Gastrocnemius medialis (tissue), 4 donors: Measurements from ENCODE around the gene IMPG2. TPM values are rescaled to one million over a fixed set of nuclear protein-coding genes. Genes with fewer than 3 reads are reported as not detected.

Source experiments
- ATAC-seq, 2 donors: fragments of 150-250 bp; one replicate each; pipeline ENCODE4 v1.9.1; 2016
- DNase-seq, 2 donors: peaks; one replicate each; pipeline ENCODE4 v3.0.0-alpha.2; 2019
- H3K27ac ChIP-seq, 4 donors: fragments of 200-600 bp; sonication (generic); 1 replicate in 1 of 4; 2 replicates in 3 of 4; pipeline ENCODE4 v1.5.1; 2016 to 2018; ENCODE audit warnings: mild to moderate bottlenecking in 2 of 4, moderate library complexity in 1 of 4
- H3K27me3 ChIP-seq, 3 donors: fragments of 200-600 bp; sonication (generic) in 2 of 3; 1 replicate in 1 of 3; 2 replicates in 2 of 3; pipeline versions ENCODE4 v1.5.1 to v1.6.0; 2016 to 2019; ENCODE audit warnings: mild to moderate bottlenecking in 1 of 3, moderate library complexity in 1 of 3
- H3K36me3 ChIP-seq, 2 donors: fragments of 200-600 bp; sonication (generic) in 1 of 2; one replicate each; pipeline ENCODE4 v1.5.1; 2017 to 2018
- H3K4me1 ChIP-seq, 2 donors: fragments of 200-600 bp; sonication (generic) in 1 of 2; one replicate each; pipeline ENCODE4 v1.5.1; 2016 to 2017; ENCODE audit warnings: mild to moderate bottlenecking in 2 of 2
- H3K4me3 ChIP-seq, 4 donors: fragments of 200-600 bp; sonication (generic) in 3 of 4; 1 replicate in 1 of 4; 2 replicates in 3 of 4; pipeline ENCODE4 v1.5.1; 2016 to 2019; ENCODE audit warnings: mild to moderate bottlenecking in 2 of 4
- H3K9me3 ChIP-seq, 3 donors: fragments of 200-600 bp; sonication (generic) in 2 of 3; 1 replicate in 1 of 3; 2 replicates in 2 of 3; pipeline ENCODE4 v1.5.1; 2016 to 2019
- CTCF ChIP-seq, 5 experiments: fragments of 450-650 bp in 3 of 5; fragments of 200-600 bp in 2 of 5; sonication (generic) in 2 of 5; IDR thresholded peaks in 4 of 5; conservative IDR thresholded peaks in 1 of 5; 1 replicate in 4 of 5; 2 replicates in 1 of 5; pipeline ENCODE4 v1.5.1; 2016 to 2019; ENCODE audit warnings: antibody characterized with exemption in 5 of 5, mild to moderate bottlenecking in 3 of 5, moderate library complexity in 3 of 5
- POLR2A ChIP-seq, 2 donors: fragments of 450-650 bp; IDR thresholded peaks; one replicate each; pipeline ENCODE4 v1.6.1; 2017; ENCODE audit warnings: antibody characterized with exemption in 2 of 2, mild to moderate bottlenecking in 2 of 2, moderate library complexity in 2 of 2
- in situ Hi-C, 4 donors: fragments of 200-750 bp; cut with MboI; loops; one replicate each; pipeline versions ENCODE4 v1.15.0 to v1.8.0; 2017; ENCODE audit warnings: low sequenced_read_pairs in 4 of 4
- intact Hi-C: fragments of 100-400 bp; cut with DNase I; formaldehyde crosslinking; loops from one replicate; pipeline ENCODE4 v1.15.1; 2023; ENCODE audit warnings: low total_unique reads
- total RNA-seq, 4 donors: library from RNA; depleted of rRNA; stranded (reverse); fragments of >200 nt; gene quantifications; one replicate each; pipeline versions ENCODE4 v1.1.0 to v1.2.3, GENCODE V29; 2016

IMPG2 gene
- total RNA-seq, 4 donors from 2014 or later: 0.13 to 0.42 (median 0.36) TPM; not detected in 1

- TF ChIP-seq CTCF (IDR thresholded peaks at IDR 0.05 in 4 of 5, conservative IDR thresholded peaks at IDR 0.05 in 1 of 5) (no peak), POLR2A (IDR thresholded peaks at IDR 0.05) (no peak)
- H3K36me3 ChIP-seq: no peaks in the 10 kb centered on the region
- intact Hi-C loops (no loop called here), in situ Hi-C loops (no loop called here)
- DNase-seq: no peak
- no peak overlapping the region for H3K27ac ChIP-seq
- H3K4me1 ChIP-seq: no peaks in the 10 kb centered on the region
- no peak for ATAC-seq
- H3K27me3 ChIP-seq: no peaks in the 10 kb centered on the region
- no peak overlapping the region for H3K4me3 ChIP-seq
- no peaks in the 10 kb centered on the region for H3K9me3 ChIP-seq
Observed at GRCh38 chr3:101202640-101203039, 117.7 kb downstream of the IMPG2 start.

- intact Hi-C loops: no loop called here
- in situ Hi-C loops: no loop called here
- H3K4me1 ChIP-seq: no peaks in the 10 kb centered on the region
Observed at GRCh38 chr3:101200461-101200860, 119.9 kb downstream of the IMPG2 start.

GRCh38 chr3:101195951-101196713 is 124.2 kb downstream of the IMPG2 start:
- intact Hi-C loops: loop anchor here (10.0 kb wide), 1 partner anchor 121 kb away; no protein-coding TSS in a partner anchor
- Histone ChIP-seq H3K27ac (no peak overlapping the region), H3K9me3 (no peaks in the 10 kb centered on the region), H3K4me1 (no peaks in the 10 kb centered on the region), H3K36me3 (no peaks in the 10 kb centered on the region), H3K4me3 (no peak overlapping the region), H3K27me3 (no peaks in the 10 kb centered on the region)
- in situ Hi-C loops: no loop called here
- DNase-seq (no peak), ATAC-seq (no peak)
- TF ChIP-seq CTCF (IDR thresholded peaks at IDR 0.05 in 4 of 5, conservative IDR thresholded peaks at IDR 0.05 in 1 of 5): peak in 4 of 5 experiments; percentile 7 to 46 (median 34)
- TF ChIP-seq POLR2A (IDR thresholded peaks at IDR 0.05): no peak

More at GRCh38 chr3:101200461-101200860, 119.9 kb downstream of the IMPG2 start:
- no peaks in the 10 kb centered on the region for H3K27me3 ChIP-seq
- no peaks in the 10 kb centered on the region for H3K36me3 ChIP-seq
- H3K9me3 ChIP-seq: no peaks in the 10 kb centered on the region
- H3K27ac ChIP-seq: no peak overlapping the region
- DNase-seq (no peak), ATAC-seq (no peak)
- no peak for TF ChIP-seq CTCF (IDR thresholded peaks at IDR 0.05 in 4 of 5, conservative IDR thresholded peaks at IDR 0.05 in 1 of 5)
- no peak for TF ChIP-seq POLR2A (IDR thresholded peaks at IDR 0.05)
- no peak overlapping the region for H3K4me3 ChIP-seq

GRCh38 chr3:101194392-101194791 is 126.0 kb downstream of the IMPG2 start:
- no peak for TF ChIP-seq CTCF (IDR thresholded peaks at IDR 0.05 in 4 of 5, conservative IDR thresholded peaks at IDR 0.05 in 1 of 5)
- no peak for TF ChIP-seq POLR2A (IDR thresholded peaks at IDR 0.05)
- Histone ChIP-seq H3K27ac (no peak overlapping the region), H3K27me3 (no peaks in the 10 kb centered on the region), H3K4me1 (no peaks in the 10 kb centered on the region), H3K36me3 (no peaks in the 10 kb centered on the region), H3K4me3 (no peak overlapping the region), H3K9me3 (no peaks in the 10 kb centered on the region)
- ATAC-seq (no peak), DNase-seq (no peak)
- intact Hi-C loops: loop anchor here (10.0 kb wide), 1 partner anchor 120 kb away; no protein-coding TSS in a partner anchor
- in situ Hi-C loops: no loop called here
